ENCODE data around the gene MINDY4.

- TF ChIP-seq POLR2A (IDR thresholded peaks at IDR 0.05; ENCODE audit: low read depth, low read length): no peak
- no peak for TF ChIP-seq POLR2AphosphoS5 (IDR thresholded peaks at IDR 0.05; ENCODE audit: low read depth, low read length)
- peak; percentile 53; the same call in 1 of the 2 replicates for TF ChIP-seq POU2F2 (IDR thresholded peaks at IDR 0.05; ENCODE audit: low read depth, low read length)
- TF ChIP-seq TAF1 (IDR thresholded peaks at IDR 0.05; ENCODE audit: low read depth, low read length): no peak
These were observed 29.6 kb downstream of the MINDY4 start for GRCh38 chr7:30800785-30801252.

Data from GM12891 (cell line).